ENCODE results near the gene ENOX2.
"Not testable (repeated sequence)": the region's sequence is repeated elsewhere in the genome, so short reads cannot be mapped to it uniquely, and the experiment has no call there.

ENOX2 gene

GRCh38 chrX:130902783-130903613 is at the start of gene ENOX2:
Gene ENOX2, minus strand, starts transcription at chrX:130903209. Its CDS starts 199,993 bp downstream, at chrX:130703216.
- H3K4me3 ChIP-seq (ENCODE audit: low read length): peak within 1 kb of the TSS; percentile 69
- peak; percentile 88 for DNase-seq (ENCODE audit: low read depth)
- TF ChIP-seq, protein P1, sequence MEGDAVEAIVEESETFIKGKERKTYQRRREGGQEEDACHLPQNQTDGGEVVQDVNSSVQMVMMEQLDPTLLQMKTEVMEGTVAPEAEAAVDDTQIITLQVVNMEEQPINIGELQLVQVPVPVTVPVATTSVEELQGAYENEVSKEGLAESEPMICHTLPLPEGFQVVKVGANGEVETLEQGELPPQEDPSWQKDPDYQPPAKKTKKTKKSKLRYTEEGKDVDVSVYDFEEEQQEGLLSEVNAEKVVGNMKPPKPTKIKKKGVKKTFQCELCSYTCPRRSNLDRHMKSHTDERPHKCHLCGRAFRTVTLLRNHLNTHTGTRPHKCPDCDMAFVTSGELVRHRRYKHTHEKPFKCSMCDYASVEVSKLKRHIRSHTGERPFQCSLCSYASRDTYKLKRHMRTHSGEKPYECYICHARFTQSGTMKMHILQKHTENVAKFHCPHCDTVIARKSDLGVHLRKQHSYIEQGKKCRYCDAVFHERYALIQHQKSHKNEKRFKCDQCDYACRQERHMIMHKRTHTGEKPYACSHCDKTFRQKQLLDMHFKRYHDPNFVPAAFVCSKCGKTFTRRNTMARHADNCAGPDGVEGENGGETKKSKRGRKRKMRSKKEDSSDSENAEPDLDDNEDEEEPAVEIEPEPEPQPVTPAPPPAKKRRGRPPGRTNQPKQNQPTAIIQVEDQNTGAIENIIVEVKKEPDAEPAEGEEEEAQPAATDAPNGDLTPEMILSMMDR (conservative IDR thresholded peaks at IDR 0.05; ENCODE audit: low read depth, low read length): no peak

GRCh38 chrX:130952266-130953043 is 49.4 kb upstream of the ENOX2 start:
- TF ChIP-seq, protein P1 (conservative IDR thresholded peaks at IDR 0.05; ENCODE audit: low read depth, low read length): no peak
- H3K4me3 ChIP-seq (ENCODE audit: low read length): no peak overlapping the region
- no peak for DNase-seq (ENCODE audit: low read depth)

- TF ChIP-seq, protein P1 (conservative IDR thresholded peaks at IDR 0.05; ENCODE audit: low read depth, low read length): no peak
- DNase-seq (ENCODE audit: low read depth): no peak
- no peak overlapping the region for H3K4me3 ChIP-seq (ENCODE audit: low read length)
These were observed 41.2 kb upstream of the ENOX2 start for GRCh38 chrX:130944230-130944629.

DNA sequence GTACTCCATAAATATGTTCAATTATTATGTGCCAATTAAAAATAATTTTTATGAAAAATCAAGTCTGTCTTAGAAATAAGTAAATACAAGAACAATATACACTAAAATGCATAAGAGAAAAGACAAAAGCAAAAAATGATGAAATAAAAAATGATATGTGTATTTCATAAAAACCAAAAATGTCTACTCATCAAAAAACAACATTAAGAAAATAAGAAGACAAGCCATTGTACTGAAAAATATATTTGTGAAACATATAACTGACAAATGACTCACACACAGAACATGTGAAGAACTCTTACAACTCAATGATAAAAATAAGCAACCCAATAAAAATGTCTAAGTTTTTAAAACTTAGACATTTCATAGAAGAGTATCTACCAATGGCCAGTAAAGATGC is 34.1 kb upstream of the ENOX2 start:
- TF ChIP-seq, protein P1 (conservative IDR thresholded peaks at IDR 0.05; ENCODE audit: low read depth, low read length): no peak
- no peak overlapping the region for H3K4me3 ChIP-seq (ENCODE audit: low read length)
- no peak for DNase-seq (ENCODE audit: low read depth)

DNA sequence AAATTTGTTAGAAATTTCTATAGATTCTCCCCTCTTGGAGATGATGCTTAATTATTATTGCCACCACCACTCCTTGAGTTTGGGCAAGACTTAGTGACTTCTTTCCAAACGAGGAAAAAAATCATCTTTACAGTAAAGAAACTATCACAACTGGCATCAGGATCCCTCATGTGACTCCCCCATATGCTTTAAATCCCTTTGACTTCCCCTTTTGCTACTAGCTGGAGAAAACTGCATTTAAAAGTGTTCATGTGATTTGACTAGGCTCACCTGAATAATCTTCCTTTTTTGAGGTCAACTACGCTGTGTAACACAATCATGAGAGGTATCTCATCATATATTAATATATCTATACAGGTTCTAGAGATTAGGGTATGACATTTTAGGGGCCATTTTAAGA is 30.3 kb upstream of the ENOX2 start:
- DNase-seq (ENCODE audit: low read depth): no peak
- H3K4me3 ChIP-seq (ENCODE audit: low read length): no peak overlapping the region
- TF ChIP-seq, protein P1 (conservative IDR thresholded peaks at IDR 0.05; ENCODE audit: low read depth, low read length): no peak

- DNase-seq (ENCODE audit: low read depth); H3K4me3 ChIP-seq (ENCODE audit: low read length): not testable (repeated sequence)
These were observed 17.4 kb upstream of the ENOX2 start for GRCh38 chrX:130920405-130920804.

DNA sequence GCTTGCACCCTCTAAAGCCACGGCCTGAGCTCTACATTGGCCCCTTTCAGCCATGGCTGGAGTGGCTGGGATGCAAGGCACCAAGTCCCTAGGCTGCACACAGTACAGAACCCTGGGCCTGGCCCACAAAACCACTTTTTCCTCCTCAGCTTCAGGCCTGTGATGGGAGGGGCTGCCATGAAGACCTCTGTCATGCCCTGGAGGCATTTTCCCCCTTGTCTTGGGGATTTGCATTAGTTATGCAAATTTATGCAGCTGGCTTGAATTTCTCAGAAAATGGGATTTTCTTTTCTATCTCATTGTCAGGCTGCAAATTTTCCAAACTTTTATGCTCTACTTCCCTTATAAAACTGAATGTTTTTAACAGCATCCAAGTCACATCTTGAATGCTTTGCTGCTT is 16.7 kb upstream of the ENOX2 start:
- DNase-seq (ENCODE audit: low read depth): not testable (repeated sequence)

DNA sequence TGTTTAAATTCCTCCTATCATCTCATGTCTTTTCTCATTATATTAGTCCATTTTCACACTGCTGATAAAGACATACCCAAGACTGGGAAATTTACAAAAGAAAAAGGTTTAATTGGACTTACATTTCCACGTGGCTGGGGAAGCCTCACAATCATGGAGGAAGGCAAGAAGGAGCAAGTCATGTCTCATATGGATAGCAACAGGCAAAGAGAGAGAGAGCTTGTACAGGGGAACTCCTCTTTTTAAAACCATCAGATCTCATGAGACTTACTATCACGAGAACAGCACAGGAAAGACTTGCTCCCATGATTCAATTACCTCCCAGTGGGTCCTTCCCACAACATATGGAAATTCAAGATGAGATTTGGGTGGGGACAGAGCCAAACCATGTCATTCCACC is 15.5 kb upstream of the ENOX2 start:
- H3K4me3 ChIP-seq (ENCODE audit: low read length); DNase-seq (ENCODE audit: low read depth): not testable (repeated sequence)

More for the DNA sequence above, 16.7 kb upstream of the ENOX2 start:
- not testable (repeated sequence) for H3K4me3 ChIP-seq (ENCODE audit: low read length)

Data from retinal pigment epithelial cell (primary cell).